ENCODE data around the gene DAAM2. TPM values are rescaled to one million over a fixed set of nuclear protein-coding genes. Genes with fewer than 3 reads are reported as not detected.

Gene DAAM2
- total RNA-seq, 1 donor from 2014 or later: 12.5 TPM

GRCh38 chr6:39847221-39847620, 55.0 kb downstream of the DAAM2 start:
- DNase-seq (ENCODE audit: low spot score): no peak

DNA sequence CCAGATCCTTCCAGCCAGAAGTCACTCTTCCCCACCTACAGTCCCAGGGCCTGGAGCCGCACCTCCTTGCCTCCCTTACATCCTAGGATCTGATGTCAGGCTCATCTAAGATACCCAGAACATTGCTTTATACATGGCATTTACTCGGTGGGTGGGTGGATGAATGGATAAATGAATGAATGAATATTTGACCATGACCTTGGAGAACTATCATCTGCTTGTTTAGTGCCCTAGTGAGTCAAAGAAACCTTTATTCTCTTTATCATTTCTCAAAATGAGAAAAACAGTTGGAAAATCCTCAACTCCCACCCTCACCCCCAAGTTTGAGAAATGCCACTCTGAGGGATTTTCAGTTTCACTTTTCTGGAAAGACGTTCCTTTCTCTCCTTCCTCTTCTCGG, 56.0 kb downstream of the DAAM2 start:
- DNase-seq (ENCODE audit: low spot score): no peak

- DNase-seq (ENCODE audit: low spot score): no peak
These were observed 57.1 kb downstream of the DAAM2 start for GRCh38 chr6:39849228-39849627.

GRCh38 chr6:39849764-39850163, 57.6 kb downstream of the DAAM2 start:
- no peak for DNase-seq (ENCODE audit: low spot score)

DNA sequence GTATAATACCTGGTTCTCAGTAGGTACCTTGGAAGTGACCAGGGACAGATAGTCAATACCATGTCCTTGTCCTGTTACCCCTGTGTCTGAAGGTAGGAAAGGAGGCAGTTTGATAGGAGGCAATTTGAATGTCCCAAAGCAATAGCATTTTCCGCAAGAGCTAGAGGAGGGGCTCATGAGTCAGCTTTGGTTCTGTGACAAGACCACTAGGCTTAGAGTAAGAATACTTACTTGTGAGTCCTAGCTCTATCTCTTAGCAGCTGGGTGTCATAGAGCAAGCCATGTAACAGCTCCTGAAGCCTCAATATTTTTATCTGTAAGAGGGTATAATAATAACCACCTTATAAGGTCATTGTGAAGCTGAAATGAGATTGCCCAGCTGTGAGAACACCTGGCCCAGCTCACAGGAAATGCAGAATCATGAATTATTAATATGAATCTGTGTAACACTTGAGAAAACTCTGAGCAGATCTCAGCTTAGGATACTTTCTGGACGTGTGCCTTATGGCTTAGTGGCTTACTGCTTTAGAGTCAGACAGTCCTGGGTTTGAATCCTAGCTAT, 58.6 kb downstream of the DAAM2 start:
- DNase-seq (ENCODE audit: low spot score): no peak

DNA sequence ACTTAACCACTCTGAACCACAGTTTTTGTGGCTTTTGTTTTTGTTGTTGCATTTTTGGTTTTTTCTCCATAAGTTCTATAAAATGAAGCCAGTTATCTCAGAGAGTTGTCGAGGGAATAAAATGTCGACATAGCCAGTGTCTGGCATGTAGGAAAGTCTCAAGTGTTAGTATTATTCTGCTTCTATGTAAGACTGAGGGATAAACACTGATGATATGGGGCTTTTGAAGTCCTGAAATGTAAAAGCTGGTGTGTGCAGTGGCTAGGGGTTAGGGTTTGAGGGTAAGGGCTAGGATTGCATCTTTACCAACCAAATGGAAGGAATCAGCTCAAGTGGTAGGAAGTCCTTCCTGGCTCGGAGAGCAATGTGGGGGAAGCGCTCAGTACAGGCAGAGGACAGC, 59.2 kb downstream of the DAAM2 start:
- DNase-seq (ENCODE audit: low spot score): no peak

DNA sequence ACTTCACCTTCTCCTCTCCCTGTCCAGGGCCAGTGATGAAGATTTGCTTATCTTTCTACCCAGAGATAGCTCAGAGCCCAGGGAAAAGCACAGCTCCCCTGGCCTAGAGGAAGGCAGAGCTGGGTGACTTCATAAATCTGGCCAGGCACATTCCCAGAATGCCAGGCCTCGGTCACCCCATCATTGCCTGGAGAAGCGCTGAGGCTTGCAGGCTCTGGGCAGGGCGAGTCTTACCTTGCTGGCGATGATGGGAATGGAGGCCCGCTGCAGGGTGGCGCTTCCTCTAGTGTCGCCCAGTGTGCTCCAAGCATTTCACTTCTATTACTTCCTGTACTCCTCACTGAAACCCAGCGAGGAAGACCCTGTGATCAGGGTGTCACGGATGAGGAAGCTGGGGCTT, 60.1 kb downstream of the DAAM2 start:
- no peak for DNase-seq (ENCODE audit: low spot score)

- no peak for DNase-seq (ENCODE audit: low spot score)
These were observed 61.4 kb downstream of the DAAM2 start for GRCh38 chr6:39853604-39854003.

GRCh38 chr6:39855356-39855995, 63.3 kb downstream of the DAAM2 start:
- DNase-seq (ENCODE audit: low spot score): no peak

GRCh38 chr6:39859025-39859424, 66.8 kb downstream of the DAAM2 start:
- DNase-seq (ENCODE audit: low spot score): no peak

DNA sequence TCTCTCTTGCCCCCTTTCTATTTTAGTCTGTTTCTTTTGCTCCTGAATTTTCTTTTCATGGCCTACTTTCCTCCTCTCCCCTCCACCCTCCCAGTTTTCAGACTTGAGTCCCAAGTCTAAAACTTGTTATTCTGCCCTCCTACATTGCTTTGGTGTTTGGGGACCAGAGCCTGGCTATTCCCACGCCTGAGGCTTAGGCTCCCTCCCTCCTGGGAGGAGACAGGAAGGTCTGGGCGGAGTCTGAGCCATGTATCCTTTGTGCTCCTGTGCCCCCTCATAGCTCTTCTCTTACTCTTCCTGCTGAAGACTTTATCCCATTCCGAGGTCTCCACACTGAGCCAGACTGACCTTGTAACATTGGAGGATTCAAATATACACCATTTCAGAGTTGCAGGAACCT, 69.5 kb downstream of the DAAM2 start:
- DNase-seq (ENCODE audit: low spot score): no peak

- DNase-seq (ENCODE audit: low spot score): peak; percentile 66
These were observed 73.1 kb downstream of the DAAM2 start for GRCh38 chr6:39865011-39865888.

GRCh38 chr6:39867592-39867991, 75.4 kb downstream of the DAAM2 start:
- no peak for DNase-seq (ENCODE audit: low spot score)

GRCh38 chr6:39870950-39871349, 78.8 kb downstream of the DAAM2 start:
- DNase-seq (ENCODE audit: low spot score): no peak

GRCh38 chr6:39873439-39873838, 81.3 kb downstream of the DAAM2 start:
- DNase-seq (ENCODE audit: low spot score): no peak

DNA sequence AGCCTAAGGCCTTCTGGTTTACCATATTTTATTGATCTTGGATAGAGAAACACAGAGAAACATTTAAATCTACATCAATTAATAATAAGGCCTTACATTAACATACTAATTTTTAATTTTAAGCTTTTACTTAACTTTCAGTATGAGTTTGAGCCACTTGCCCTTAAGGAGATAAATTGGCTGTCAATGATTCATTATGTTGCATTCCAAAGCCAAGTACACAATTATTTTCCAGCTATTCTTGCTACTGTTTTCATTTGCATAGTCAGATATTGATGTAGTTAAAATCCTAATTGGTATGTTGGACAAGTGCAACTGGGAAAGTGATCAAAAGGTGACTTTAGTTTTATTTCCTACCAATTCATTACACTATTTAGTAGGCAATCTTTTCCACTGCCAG, 83.9 kb downstream of the DAAM2 start:
- no peak for DNase-seq (ENCODE audit: low spot score)

DNA sequence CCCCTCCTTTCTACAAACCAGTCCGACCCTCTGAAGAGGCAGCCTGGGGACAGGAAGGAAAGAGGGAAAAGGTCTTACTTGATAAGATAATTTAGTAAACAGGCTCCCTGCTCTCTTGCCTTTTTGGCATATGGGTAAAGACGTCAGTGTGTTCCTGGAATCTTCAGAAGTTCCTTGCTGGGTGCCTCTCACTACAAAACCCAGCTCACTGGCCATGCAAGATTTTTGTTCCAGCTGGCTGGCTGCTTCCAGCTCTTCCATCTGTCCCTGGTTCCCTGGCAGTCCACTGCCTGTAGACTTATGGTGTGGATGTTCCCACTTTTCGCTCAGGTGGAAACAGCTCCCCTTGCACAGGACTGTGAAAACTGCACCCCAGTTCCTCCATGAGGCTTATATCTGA, 84.7 kb downstream of the DAAM2 start:
- no peak for DNase-seq (ENCODE audit: low spot score)

- no peak for DNase-seq (ENCODE audit: low spot score)
These were observed 87.4 kb downstream of the DAAM2 start for GRCh38 chr6:39879535-39879934.

GRCh38 chr6:39880594-39880993, 88.4 kb downstream of the DAAM2 start:
- no peak for DNase-seq (ENCODE audit: low spot score)

- DNase-seq (ENCODE audit: low spot score): peak; percentile 31
These were observed 89.8 kb downstream of the DAAM2 start for GRCh38 chr6:39881851-39882530.

GRCh38 chr6:39882531-39882899, 90.3 kb downstream of the DAAM2 start:
- DNase-seq (ENCODE audit: low spot score): peak; percentile 62

DNA sequence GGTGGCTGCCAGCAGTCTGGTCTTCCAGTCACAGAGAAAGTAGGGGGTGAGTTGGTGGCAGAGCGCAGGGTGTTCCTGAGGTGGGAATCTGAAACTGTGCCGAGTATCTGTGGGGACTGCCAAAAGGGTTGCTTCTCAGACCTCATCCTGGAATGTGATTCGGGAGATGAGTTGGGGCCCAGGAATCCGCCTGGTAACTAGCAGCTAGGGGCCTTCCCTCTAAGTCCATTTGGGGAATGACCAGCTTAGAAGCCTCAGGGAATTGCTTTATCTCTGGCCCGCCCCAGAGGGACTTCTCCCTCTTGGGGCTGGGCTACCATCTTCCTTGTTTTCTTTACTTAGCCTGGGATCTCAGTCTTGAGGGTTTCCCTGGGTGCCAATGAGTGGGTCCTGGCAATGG, 92.5 kb downstream of the DAAM2 start:
- DNase-seq (ENCODE audit: low spot score): no peak

- DNase-seq (ENCODE audit: low spot score): no peak
These were observed 93.5 kb downstream of the DAAM2 start for GRCh38 chr6:39885691-39886090.
